Measurements from ENCODE around the gene CDKN2C.

CDKN2C gene

DNA sequence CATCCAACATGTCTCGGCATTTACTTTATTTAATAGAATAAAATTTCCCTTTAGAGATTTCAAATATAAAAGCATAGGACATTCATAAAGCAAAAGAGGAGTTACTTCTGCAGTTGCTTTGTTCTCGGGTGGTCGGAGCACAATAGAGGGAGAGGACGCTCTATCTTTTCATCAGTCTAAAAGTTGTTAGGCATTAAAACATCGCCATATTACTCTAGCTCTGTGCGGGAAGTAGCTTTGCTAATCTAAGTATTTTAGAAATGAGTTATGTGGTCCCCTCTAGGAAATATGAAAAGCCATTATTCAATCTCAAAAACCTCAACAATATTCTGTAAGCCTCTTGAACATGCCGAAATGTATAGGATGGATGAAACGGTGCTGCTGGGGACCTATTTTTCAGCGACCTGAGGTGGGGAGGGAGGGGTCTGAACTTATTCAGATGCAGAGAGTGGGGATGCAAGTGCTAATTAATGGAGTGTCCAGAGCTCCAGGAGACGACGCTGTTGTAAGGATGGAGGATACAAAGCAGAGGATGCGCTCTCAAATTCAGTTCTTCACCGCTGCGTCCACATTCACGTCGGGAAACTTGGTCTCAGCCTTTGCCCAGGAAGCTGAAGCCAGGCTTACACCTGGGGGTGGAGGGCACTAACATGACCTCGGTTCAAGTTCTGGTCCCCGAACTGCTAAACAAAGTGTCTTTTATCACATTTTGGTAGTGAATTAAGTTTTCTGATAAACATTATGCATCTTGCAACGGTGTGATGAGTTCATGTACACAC, 6.3 kb downstream of the CDKN2C start:
- TF ChIP-seq, protein P1, sequence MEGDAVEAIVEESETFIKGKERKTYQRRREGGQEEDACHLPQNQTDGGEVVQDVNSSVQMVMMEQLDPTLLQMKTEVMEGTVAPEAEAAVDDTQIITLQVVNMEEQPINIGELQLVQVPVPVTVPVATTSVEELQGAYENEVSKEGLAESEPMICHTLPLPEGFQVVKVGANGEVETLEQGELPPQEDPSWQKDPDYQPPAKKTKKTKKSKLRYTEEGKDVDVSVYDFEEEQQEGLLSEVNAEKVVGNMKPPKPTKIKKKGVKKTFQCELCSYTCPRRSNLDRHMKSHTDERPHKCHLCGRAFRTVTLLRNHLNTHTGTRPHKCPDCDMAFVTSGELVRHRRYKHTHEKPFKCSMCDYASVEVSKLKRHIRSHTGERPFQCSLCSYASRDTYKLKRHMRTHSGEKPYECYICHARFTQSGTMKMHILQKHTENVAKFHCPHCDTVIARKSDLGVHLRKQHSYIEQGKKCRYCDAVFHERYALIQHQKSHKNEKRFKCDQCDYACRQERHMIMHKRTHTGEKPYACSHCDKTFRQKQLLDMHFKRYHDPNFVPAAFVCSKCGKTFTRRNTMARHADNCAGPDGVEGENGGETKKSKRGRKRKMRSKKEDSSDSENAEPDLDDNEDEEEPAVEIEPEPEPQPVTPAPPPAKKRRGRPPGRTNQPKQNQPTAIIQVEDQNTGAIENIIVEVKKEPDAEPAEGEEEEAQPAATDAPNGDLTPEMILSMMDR (IDR thresholded peaks at IDR 0.05): no peak
- Histone ChIP-seq H3K4me3 (peak overlapping the region; percentile 92), H3K27ac (peak overlapping the region; percentile 98)
- no peak for DNase-seq (ENCODE audit: low spot score)

DNA sequence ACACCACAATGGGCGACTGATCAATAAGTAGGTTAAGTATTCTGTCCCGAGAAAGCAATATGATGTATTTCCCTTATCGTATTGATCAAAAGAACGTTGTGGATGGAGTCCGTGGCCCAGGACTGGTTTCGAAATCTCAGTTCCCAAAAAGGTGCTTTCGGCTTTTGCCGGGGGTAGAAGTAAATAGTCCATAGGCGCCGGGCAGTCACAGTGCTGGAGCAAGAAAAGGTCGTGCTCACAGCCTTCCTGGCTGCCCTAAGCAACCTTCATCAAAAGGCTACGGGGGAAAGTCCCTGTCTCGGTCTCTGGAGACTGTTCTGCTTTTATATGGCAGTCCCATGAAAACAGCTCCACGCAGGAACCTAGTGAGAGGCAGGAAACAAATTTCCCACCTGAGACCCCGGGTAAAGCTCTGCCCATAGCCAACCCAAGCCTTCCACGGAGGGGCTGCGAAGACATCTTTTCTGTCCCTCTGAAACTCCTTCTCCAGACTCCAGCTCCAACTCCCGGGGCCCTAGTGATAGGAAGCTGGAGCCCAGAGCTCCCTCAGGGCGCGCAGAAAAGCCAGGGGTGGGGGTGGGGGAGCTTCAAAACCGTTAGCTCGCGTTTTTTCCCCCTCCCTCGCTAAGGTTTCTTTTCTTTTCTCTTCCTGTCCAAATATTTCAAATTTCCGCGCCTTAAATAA, 7.0 kb downstream of the CDKN2C start:
- peak overlapping the region; percentile 92 for H3K4me3 ChIP-seq
- DNase-seq (ENCODE audit: low spot score): peak; percentile 76
- peak overlapping the region; percentile 98 for H3K27ac ChIP-seq
- TF ChIP-seq, protein P1 (IDR thresholded peaks at IDR 0.05): no peak

DNA sequence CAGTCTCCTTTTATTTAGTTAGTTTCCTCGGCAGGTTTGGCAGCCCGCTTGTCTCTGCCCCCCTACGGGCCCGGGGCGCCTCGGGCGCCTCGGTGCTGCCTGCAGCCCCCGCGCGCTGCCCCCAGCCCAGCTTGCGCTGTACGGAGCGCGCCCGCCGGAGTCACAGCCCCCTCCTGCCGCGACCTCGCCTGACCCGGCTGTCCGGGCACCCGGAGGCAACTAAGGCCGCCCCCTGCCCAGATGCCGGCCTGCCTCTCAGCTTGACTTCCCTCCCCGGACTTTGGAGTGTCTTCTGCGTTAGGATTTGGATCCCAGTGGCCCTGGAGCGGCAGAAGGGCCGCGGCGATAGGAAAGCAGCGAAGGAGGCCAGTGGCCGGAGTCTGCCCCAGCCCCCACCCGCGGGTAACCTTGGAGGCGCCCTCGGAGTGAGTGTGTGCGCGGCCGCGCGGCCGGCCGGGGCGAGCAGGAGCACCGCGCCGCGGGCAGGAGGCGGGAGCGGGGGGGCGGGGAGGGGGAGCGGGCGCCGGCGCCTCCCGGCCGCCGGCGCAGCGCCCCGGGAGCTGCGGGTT, 7.6 kb downstream of the CDKN2C start:
- TF ChIP-seq, protein P1 (IDR thresholded peaks at IDR 0.05): no peak
- peak; percentile 83 for DNase-seq (ENCODE audit: low spot score)
- Histone ChIP-seq H3K27ac (peak overlapping the region; percentile 98), H3K4me3 (peak overlapping the region; percentile 92)

DNA sequence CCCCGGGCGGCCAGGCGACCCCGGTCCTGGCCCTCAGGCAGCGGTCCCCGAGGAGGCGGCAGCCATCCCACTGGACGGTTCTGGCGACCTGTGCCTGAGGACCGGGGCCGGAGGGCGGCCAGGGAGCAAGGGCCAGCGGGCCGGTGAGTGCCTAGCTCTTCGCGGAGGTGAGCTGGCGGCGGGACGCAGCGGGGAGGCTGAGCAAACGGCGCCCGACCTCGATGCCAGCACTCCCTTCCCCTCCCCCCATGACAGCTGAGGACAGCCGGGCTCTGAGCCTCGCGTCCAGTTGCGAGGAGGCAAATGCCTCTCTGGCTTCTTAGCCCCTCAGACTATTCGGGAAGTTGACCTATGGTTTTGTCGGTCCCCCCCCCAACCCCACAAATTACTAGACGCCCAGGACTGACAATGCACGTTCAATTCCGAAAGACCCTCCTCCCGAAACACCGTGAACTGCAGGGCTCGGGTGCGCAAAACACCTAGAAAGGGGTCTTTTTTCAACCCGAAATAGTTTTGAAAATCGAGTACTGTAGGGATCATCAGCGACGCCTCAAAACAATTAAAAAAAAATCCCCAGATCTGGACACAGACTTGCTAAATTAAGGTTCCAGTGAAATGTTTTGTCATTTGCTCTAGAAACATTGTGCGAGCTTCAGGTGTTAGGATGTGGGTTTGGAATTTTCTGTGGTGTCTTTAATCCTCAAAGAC, 8.3 kb downstream of the CDKN2C start:
- peak overlapping the region; percentile 98 for H3K27ac ChIP-seq
- peak; percentile 77 for DNase-seq (ENCODE audit: low spot score)
- TF ChIP-seq, protein P1 (IDR thresholded peaks at IDR 0.05): no peak
- H3K4me3 ChIP-seq: peak overlapping the region; percentile 92

DNA sequence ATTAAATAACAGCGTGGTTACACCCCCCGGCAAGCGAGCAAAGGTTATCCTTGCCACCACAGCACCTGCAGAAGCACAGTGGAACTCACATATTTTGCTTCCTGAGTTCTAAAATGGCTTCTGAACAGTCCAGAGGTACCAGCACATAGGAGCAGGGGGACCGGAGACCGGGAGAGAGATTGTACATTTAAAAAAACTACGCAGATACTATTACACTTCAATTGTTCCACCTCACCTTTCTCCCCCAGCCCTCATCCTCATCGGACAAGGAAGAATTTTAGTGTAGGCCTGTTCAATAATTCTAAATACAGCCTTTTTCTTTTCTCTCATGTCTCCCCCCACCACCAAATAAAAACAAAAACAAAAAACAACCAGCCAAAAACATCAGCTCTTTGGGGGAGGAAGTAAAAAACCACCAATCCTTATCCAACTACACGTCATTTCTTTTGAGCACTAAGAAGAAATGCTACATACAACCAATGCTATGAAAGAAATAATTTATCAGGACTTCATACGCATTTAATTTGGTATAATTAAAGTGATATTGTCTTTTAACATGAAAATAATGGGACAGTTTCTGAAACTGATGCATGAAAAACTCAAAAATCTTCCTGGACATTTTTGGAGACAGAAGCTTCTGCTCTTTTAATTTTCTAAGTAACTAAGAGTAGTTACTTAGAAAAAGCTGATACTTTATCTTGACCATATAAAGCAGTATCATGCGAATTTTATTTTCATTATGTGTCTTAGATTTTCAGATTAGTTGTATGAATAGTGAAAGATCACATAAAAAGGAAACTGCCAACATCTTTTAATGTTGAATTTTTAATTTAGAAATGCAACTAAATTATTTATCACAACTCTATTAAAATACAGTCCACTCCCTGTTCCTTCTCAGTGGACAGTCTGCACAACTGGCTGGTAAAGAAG, 9.1 kb downstream of the CDKN2C start:
- TF ChIP-seq, protein P1 (IDR thresholded peaks at IDR 0.05): no peak
- H3K4me3 ChIP-seq: peak overlapping the region; percentile 92
- H3K27ac ChIP-seq: peak overlapping the region; percentile 98
- DNase-seq (ENCODE audit: low spot score): no peak

DNA sequence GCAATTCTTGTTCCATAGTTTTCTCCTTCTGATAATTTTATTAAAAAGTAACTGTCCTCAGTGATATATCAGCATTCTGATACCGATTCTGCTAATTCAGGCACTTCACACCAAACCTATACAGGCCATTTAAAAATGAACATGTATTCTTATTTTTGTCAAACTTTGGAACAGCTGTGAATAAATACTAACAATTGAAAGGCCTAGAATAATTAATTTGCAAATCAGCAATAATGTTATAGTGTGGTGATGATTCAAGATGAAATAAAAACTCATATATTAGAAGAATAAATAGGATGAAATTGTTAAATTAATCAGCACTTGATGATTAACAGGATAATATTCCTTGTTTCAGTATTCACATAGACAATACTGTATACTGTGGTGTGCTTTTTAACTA, 9.9 kb downstream of the CDKN2C start:
- TF ChIP-seq, protein P1 (IDR thresholded peaks at IDR 0.05): no peak
- no peak for DNase-seq (ENCODE audit: low spot score)
- peak overlapping the region; percentile 71 to 98 for H3K27ac ChIP-seq
- H3K4me3 ChIP-seq: peak overlapping the region; percentile 92

Data from coronary artery (tissue), 2 donors.